Renal pelvis (tissue), 4 donors: ENCODE data around the gene PTPRN2. TPM values are rescaled to one million over a fixed set of nuclear protein-coding genes. Genes with fewer than 3 reads are reported as not detected.

Source experiments
- DNase-seq: peaks from one replicate; pipeline ENCODE4 v3.0.0-alpha.2; 2013
- polyA plus RNA-seq, 3 donors: library from polyadenylated mRNA; unstranded; fragments of 120-200 nt; gene quantifications; one replicate each; pipeline ENCODE4 v1.2.1, GENCODE V29; 2013; ENCODE audit not compliant: insufficient read length in 3 of 3

The PTPRN2 gene
- polyA plus RNA-seq, 3 donors = 6.6 to 7.5 (median 7.4) TPM

DNA sequence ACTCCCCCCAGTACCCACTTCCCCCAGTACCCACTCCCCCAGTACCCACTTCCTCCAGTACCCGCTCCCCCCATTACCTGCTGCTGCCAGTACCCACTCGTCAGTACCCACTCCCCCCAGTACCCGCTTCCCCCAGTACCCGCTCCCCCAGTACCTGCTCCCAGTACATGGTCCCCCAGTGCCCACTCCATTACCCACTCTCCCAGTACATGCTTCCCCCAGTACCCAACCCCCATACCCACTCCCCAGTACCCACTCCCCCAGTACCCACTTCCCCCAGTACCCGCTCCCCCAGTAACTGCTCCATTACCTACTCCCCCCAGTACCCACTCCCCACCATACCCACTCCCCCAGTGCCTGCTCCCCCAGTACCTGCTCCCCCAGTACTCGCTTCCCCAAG lies 700.2 kb downstream of the PTPRN2 start:
- no peak for DNase-seq

DNA sequence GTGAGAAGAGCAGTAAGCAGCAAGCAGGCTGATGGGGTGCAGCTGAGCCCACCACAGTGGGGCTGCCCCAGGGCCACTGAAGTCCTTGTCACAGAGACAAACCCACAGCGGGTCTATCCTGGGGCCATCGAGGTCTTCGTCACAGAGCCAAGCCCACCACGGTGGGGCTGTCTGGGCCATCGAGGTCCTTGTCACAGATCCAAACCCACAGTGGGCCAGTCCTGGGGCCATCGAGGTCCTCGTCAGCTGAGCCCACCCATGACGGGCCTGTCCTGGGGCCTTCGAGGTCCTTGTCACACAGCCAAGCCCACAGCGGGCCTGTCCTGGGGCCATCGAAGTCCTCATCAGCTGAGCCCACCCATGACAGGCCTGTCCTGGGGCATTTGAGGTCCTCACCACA lies 700.9 kb downstream of the PTPRN2 start:
- DNase-seq = no peak

DNA sequence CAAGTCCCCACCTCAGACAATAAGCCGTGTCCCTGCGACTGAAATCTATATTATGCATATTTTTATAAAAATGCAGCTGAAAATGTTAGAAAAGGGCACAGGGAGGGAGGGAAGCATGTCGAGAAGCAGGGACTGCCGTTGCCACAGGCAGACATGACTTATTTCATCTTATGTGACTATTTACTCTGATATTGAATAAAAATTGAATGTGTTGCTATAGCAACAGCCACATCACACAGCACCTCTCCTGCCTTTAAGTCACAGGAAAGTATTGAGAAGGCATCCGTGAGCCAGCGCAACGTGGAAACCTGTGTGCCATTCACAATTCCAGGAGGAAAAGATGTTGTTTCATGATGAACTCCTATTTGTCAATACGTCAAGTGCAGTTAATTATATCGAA lies 701.4 kb downstream of the PTPRN2 start:
- no peak for DNase-seq

DNA sequence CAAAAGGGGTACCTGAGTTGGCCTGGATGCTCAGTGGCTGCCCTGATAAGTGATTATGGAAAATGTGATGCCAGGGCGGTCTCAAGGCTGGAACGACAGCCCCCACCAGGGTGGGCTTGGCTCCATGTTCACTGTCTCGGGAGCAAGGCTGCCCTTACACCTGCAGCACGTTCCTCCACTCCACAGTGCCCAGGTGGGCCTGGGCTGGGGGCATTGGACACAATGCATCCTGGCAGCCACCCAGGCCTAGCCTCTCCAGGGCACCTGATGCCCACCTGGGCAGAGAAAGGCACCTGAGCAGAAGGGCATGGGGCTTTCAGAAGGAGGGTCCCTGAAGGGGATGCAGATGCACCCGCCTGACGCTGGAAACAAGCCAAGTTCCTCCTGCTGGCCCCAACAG lies 702.5 kb downstream of the PTPRN2 start:
- no peak for DNase-seq

DNA sequence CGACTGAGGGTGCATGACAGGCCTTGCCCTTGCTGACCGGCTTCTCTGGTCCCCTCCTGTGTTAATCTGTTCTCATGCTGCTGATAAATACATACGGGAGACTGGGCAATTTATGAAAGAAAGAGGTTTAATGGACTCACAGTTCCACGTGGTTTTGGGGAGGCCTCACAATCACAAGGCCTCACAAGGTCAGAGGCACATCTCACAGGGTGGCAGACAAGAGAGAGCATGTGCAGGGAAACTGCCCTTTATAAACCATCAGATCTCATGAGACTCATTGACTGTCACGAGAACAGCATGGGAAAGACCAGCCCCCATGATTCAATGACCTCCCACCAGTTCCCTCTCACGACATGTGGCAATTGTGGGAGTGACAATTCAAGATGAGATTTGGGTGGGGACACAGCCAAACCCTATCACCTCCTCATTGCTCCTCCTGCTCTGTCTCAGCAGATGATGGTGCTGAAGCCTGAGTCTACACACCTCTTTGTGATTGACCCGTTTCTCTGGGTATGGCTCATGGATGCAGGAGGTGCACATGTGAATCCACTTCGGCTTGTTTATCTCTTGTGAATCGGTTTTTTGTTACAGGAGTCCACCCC lies 703.1 kb downstream of the PTPRN2 start:
- DNase-seq = no peak

DNA sequence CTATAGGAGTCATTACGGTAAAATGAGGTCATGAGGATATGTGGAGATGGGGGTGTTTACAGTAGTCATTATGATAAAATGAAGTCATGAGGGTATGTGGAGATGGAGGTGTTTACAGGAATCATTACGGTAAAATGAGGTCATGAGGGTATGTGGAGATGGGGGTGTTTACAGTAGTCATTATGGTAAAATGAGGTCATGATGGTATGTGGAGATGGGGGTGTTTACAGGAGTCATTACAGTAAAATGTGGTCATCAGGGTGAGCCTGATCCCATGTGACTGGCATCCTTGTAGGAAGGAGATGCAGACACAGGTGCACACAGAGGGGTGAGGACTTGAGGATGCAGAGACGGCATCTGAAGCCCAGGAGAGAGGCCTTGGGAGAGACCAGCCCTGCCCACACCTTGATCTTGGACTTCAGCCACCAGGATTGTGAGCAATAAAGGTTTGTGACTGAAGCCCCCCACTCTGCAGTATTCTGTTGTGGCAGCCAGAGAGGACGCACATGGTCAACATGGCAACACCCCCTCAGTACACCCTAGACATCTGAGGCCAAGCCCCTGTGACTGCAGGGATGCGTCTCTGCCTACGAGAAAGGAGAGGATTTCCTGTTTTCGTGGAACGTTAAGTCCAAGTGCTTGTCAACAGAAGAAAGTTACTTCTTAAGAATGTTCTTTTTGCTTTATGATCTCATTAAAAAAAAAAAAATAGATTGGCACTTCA lies 706.4 kb downstream of the PTPRN2 start:
- DNase-seq = no peak

DNA sequence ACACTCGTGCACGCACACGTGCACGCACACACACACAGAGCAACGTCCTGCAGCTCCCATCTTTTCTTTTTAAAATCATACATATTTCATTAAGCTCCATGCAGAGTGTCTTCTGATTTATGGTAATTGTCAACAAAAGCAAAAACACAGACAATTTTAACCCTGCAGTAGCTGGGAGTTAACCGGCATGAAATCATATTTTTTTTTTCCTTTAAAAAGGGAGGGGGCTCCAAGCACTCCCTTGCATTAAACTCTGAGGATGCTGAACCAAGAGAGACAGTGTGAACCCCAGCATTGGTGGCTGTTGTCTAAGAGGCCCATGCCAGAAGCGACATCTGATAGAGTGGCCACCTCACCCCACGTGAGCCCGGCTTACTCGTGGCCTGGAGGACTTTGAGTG lies 708.2 kb downstream of the PTPRN2 start:
- DNase-seq = no peak

DNA sequence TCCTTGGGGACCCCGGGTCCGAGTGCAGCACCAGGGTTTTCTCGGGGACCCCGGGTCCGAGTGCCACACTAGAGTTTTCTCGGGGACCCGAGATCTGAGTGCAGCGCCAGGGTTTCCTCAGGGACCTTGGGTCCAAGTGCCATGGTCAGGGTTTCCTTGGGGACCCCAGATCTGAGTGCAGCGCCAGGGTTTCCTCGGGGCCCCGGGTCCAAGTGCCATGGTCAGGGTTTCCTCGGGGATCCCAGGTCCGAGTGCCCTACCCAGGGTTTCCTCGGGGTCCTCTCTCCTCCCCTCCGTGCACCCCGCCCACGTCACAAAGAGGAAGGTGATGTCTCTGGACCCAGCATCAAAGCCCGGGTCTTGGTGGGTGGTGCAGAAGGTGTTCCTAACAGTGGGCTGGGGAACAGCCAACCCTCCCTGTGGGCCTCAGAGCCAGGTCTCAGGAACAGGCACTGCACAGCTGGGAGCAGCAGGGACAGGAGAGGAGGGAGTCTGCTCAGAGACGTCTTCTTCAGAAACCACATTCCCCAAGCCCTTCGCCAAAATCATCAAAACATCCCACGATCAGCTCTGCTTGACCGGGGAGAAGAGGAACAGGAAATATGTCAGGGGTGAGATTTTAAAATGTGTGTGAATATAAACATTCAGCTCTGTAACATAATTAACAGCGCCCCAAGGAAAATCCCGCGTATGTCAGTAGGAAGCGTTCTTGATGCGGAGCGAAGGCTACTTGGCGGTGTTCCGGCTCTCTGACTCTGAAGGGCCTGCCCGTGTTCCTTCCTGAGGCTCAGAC lies 710.1 kb downstream of the PTPRN2 start:
- DNase-seq = no peak

DNA sequence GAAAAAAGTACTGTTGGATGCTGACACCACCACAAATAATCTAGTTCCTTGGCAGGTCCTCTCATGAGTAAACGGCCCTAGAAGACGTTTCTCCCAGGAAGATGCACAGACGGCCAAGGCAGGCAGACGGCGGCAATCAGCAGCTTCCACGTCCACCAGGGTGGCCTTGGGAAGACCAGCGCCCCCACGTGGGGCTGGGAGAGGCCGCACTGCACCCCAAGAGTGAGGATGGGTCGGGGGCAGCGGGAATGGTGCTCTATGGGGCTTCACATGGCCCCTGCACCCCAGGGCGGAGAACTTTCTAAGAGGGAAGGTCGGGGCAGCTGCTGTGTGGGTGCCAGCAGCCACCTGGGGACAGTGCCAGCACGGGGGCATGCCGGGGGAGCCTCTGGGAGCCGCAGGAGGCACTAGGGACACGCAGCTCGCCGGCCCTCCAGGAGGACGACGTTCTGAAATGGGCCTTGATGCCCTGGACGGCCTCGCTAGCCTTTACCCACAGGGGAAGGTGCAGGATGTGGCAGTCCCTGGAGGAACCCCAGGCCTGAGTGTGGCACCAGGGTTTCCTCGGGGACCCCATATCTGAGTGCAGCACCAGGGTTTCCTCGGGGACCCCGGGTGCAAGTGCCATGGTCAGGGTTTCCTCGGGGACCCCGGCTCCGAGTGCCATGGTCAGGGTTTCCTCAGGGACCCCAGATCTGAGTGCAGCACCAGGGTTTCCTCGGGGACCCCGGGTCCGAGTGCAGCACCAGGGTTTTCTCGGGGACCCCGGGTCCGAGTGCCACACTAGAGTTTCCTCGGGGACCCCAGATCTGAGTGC lies 710.9 kb downstream of the PTPRN2 start:
- no peak for DNase-seq

DNA sequence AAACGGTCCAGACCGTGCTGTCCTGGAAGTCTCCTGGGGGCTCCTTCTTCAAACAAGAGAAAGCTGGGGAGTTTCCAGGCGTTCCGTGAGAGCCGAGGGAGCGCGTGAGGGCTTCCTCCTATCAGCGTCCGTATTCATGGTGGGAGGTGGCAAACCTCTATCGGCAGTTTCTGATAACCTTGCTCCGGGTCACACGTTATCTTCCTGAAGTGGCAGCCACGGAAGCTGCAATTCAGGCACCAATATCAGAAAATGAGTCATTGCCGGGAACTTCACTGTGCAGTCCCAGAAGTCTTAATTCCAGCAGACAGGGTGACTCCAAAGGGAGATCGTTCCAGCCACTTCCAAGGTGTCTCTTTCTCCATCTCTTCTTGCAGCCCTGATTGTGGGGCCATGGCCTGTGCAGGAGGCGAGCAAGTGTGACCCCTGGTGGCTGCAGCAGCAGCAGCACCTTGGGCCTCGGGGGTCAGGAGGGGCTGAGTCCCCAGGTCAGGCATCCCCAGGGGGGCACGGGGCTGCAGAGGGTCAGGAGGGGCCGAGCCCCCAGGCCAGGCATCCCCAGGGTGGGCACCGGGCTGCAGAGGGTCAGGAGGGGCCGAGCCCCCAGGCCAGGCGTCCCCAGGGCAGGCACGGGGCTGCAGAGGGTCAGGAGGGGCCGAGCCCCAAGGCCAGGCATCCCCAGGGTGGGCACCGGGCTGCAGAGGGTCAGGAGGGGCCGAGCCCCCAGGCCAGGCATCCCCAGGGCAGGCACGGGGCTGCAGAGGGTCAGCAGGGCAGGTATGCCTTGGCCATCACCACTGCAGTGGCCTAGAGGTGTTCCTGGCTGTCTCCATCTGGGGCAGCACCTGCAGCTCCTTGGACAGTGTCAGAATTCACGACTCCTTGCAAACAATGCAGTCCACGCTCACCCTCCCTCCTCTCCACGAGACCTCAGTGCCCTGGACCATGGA lies 712.1 kb downstream of the PTPRN2 start:
- DNase-seq = no peak

DNA sequence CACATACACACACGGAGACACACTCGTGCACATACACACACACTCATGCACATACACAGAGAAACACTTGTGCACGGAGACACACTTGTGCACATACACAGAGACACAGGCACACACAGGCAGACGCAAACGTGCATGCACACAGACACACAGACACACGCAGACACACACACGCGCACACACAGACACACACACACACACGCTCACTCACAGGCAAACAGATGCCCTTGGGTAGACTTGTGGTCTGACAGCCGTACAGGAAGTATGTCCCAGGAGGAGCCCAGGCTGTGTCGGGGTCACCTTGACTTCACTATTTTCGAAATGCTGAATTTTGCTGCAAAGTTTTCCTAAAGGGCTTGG lies 712.8 kb downstream of the PTPRN2 start:
- DNase-seq = no peak

DNA sequence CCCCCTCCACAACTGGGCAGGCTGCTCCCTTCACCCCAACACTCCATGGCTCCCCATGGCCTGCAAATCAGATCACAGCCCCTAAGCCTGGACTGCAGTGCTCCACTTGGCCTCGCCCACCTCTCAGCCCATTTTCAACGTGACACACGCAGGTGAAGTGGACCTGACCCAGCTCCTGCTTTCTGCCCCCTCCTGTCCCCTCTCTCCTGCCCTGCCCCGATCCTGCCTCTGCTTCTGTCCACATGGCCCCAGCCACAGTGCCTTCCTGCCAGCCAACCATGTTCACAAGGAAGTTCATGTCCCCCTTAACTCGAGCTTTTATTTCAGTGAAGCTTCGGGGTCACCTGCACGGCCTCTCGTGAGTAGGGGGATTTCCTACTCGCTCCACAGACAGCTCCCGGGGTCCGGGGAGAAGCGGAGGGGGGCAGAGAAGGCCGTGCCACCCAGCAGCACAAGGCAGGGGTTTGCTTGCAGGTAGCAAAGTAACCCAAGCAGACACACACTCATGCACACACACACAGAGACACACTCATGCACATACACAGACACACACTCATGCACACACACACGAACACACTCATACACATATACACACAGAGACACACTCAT lies 713.3 kb downstream of the PTPRN2 start:
- DNase-seq = no peak

DNA sequence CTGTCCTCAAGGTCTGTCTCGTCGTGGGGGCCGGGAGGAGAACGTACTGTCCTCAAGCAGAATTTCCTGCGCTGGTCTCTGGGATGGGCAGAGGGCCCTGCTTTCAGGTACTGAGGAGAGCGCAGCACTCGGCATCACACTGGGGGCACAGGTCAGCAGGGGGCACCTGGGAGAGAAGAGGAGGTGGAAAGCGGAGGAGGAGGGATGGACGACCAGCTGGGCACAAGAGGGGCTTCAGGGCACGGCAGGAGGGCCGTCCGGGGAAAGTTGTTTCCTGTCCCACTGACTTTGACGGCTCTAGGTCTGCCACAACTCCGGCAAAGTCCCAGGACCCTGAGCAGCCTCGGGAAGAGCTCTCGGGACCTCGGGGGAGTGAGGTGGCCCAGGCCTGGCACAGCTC lies 714.0 kb downstream of the PTPRN2 start:
- no peak for DNase-seq

DNA sequence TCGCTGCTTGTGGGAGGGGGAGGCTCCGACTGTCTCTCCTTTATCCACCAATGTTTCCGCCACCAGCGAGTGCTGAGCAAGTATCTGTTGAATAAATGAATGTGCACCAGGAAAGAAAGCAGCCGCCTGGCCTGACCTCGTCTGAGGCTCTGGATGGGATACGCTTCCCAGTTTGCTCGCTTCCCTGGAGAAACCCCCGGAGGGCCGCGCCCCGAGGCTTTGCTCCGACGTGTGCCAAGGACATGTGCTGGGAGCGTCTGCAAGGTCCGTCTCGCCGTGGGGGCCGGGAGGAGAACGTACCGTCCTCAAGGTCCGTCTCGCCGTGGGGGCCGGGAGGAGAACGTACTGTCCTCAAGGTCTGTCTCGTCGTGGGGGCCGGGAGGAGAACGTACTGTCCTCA lies 714.4 kb downstream of the PTPRN2 start:
- DNase-seq = no peak

DNA sequence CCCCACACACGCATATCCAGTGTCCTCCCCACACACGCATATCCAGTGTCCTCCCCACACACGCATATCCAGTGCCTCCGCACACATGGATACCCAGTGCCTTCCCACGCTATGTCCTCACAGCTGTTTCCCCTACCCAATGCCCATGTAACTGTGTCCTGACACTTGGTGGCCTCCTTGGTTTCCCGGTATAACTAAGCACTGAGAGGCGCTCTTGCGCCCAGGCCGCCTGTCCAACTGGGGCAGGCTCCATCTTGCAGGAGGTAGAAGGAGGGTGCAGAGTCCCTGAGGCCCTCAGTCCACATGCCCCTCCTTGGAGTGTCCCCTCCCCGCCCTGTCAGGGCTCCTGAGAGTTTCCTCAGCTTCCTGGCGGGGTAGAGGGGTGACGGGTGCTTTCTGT lies 715.2 kb downstream of the PTPRN2 start:
- no peak for DNase-seq

DNA sequence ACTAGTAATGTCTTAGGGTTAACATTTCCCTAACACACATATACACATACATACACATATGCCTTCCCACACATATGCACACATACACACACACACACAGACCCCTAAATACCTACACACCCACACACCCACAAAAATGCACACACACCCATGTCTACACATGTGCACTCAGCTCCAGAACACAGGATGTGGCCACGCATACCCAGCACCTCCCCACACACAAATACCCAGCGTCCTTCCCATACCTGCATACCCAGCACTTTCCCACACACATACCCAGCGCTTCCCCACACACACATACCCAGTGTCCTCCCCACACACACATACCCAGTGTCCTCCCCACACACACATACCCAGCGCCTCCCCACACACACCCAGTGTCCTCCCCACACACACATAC lies 715.9 kb downstream of the PTPRN2 start:
- no peak for DNase-seq

DNA sequence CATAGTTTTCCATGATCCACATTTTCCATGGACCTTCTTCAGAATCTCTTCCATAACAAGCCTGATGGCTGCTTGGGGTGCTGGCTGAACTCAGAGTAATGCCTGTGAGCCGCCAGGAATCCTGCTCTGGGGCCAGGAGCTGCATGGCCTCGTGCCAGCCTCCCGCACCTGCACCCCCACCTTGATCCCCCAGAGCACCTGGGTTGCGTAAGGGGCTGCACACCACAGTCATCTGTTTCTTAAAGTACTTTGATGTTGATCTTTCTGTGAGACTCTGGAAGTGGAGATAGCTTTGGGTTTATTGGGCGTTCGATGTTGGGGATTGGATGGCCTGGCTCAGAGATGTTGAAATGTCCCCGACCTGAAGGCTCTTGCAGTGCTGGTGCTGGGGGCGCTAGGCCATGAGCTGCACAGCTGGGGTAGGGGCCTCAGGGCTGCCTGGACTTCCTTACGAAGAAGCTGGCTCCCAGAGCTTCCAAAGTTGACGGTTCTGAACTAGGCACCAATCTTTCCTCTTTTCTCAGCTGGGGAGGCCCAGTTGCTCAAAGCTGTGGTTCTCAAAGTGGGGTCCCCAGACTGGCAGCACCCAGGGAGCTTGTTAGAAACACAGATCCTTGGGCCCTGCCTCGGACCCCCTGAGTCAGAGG lies 716.9 kb downstream of the PTPRN2 start:
- DNase-seq = no peak

DNA sequence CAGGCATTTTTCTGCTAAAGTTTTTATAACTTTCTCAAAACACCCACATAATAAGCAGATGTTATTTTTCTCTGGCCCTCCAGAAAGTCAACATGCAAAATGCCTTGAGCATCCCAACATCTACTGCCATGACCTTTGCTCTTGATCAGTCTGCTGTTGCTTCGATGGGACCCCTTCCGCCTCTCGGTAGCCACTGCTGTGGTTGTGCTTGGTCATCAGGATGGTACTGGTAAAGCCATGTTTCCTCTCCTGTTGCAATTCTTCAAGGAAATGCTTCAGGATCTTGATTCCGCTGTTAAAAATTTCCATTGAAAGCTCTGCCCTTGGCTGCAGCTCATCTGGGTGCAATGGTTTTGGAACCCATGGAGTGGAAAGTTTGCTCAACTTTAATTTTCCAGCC lies 717.8 kb downstream of the PTPRN2 start:
- no peak for DNase-seq

DNA sequence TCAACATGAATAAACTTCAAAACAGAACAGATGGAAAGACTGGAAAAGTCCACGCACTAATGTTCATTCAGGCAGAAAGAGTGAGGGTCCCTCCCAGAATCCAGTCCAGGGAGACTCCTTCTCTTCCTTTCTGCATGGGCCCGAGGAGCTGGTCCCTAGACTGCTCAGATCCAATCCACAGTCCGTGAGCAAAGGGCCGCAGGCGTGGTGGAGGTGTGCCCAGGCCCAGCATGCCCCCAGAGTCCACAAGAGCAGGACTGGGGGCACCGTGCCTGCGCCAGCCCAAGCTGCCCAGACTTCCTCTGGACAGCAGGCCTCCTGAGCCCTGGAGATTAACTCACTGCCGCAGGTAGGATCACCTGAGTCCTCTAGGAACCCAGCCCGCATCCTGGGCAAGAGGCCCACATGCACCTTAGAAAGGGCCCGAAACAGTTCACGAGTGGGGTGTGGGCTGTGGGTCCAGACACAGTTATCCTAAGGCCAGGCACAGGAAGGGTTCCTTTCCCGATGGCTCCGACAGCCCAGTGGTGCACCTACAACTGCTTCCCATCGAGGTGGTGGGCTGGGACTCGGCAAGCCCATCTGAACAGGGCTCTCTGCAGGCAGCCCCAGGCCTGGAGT lies 719.8 kb downstream of the PTPRN2 start:
- DNase-seq = no peak
